Measurements from ENCODE around the gene SYNGR3. TPM values are rescaled to one million over a fixed set of nuclear protein-coding genes. Genes with fewer than 3 reads are reported as not detected.

The SYNGR3 gene
- polyA plus RNA-seq, 1 donor from 2014 or later: 61.0 TPM

DNA sequence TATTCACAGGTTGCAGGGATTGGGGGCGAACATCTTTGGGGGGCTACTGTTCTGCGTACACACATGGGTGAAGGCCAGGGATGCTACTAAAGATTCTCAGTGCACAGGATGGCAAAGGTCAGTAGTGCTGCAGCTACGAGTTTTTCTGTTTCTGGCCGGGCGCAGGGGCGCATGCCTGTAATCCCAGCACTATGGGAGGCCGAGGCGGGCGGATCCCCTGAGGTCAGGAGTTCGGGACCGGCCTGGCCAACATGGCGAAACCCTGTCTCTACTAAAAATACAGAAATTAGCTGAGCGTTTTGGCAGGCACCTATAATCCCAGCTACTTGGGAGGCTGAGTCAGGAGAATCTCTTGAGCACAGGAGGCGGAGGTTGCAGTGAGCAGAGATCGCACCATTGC lies 23.8 kb downstream of the SYNGR3 start:
- TF ChIP-seq MXI1 (conservative IDR thresholded peaks at IDR 0.05; ENCODE audit: poor library complexity, severe bottlenecking) (no peak), TAF1 (IDR thresholded peaks at IDR 0.05; ENCODE audit: low read depth) (no peak), EP300 (conservative IDR thresholded peaks at IDR 0.05; ENCODE audit: poor library complexity, severe bottlenecking) (no peak), RAD21 (conservative IDR thresholded peaks at IDR 0.05) (no peak)
- TF ChIP-seq, protein P1, sequence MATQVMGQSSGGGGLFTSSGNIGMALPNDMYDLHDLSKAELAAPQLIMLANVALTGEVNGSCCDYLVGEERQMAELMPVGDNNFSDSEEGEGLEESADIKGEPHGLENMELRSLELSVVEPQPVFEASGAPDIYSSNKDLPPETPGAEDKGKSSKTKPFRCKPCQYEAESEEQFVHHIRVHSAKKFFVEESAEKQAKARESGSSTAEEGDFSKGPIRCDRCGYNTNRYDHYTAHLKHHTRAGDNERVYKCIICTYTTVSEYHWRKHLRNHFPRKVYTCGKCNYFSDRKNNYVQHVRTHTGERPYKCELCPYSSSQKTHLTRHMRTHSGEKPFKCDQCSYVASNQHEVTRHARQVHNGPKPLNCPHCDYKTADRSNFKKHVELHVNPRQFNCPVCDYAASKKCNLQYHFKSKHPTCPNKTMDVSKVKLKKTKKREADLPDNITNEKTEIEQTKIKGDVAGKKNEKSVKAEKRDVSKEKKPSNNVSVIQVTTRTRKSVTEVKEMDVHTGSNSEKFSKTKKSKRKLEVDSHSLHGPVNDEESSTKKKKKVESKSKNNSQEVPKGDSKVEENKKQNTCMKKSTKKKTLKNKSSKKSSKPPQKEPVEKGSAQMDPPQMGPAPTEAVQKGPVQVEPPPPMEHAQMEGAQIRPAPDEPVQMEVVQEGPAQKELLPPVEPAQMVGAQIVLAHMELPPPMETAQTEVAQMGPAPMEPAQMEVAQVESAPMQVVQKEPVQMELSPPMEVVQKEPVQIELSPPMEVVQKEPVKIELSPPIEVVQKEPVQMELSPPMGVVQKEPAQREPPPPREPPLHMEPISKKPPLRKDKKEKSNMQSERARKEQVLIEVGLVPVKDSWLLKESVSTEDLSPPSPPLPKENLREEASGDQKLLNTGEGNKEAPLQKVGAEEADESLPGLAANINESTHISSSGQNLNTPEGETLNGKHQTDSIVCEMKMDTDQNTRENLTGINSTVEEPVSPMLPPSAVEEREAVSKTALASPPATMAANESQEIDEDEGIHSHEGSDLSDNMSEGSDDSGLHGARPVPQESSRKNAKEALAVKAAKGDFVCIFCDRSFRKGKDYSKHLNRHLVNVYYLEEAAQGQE (IDR thresholded peaks at IDR 0.05; ENCODE audit: borderline replicate concordance): no peak
- TF ChIP-seq, protein P2, sequence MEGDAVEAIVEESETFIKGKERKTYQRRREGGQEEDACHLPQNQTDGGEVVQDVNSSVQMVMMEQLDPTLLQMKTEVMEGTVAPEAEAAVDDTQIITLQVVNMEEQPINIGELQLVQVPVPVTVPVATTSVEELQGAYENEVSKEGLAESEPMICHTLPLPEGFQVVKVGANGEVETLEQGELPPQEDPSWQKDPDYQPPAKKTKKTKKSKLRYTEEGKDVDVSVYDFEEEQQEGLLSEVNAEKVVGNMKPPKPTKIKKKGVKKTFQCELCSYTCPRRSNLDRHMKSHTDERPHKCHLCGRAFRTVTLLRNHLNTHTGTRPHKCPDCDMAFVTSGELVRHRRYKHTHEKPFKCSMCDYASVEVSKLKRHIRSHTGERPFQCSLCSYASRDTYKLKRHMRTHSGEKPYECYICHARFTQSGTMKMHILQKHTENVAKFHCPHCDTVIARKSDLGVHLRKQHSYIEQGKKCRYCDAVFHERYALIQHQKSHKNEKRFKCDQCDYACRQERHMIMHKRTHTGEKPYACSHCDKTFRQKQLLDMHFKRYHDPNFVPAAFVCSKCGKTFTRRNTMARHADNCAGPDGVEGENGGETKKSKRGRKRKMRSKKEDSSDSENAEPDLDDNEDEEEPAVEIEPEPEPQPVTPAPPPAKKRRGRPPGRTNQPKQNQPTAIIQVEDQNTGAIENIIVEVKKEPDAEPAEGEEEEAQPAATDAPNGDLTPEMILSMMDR (IDR thresholded peaks at IDR 0.05; ENCODE audit: poor library complexity, severe bottlenecking): no peak
- H3K9me2 ChIP-seq (ENCODE audit: insufficient read depth, low read length): no peaks in the 10 kb centered on the region
- H3K79me2 ChIP-seq (replicated peaks; ENCODE audit: insufficient read depth, low read length): peaks cover 14% of the 10 kb centered on the region

DNA sequence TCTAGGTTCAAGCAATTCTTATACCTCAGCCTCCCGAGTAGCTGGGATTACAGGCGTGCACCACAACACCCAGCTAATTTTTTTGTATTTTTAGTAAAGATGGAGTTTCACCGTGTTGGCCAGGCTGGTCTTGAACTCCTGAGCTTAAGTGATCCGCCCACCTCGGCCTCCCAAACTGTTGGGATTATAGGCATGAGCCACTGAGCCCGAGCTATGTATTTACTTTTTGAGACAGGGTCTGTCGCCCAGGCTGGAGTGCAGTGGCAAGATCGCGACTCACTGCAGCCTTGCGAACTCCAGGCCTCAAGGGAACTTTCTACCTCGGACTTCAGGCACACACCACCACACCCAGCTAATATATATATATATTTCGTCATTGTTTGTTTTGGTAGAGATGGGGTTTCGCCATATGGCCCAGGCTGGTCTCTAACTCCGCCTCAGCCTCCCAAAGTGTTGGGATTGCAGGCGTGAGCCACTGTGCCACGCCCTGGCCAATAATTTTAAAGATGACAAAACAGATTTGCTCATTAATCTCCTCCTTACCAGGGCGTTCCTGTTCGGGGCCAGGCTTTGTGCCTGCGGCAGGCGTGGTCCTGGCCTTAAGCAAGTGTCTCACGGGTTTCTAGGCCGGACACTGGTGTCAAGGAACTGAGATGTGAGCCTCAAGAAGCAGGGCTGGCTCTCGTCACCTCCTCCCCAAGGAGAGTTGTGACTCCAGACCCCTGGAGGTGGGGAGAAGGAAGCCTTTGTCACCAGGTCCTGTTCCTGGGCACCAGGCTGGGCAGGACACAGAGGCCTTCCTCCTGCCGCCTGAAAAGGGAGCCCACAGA lies 25.6 kb downstream of the SYNGR3 start:
- TF ChIP-seq TAF1 (IDR thresholded peaks at IDR 0.05; ENCODE audit: low read depth) (no peak), EP300 (conservative IDR thresholded peaks at IDR 0.05; ENCODE audit: poor library complexity, severe bottlenecking) (no peak), MXI1 (conservative IDR thresholded peaks at IDR 0.05; ENCODE audit: poor library complexity, severe bottlenecking) (no peak)
- TF ChIP-seq, protein P1 (IDR thresholded peaks at IDR 0.05; ENCODE audit: borderline replicate concordance): no peak
- TF ChIP-seq, protein P2 (IDR thresholded peaks at IDR 0.05; ENCODE audit: poor library complexity, severe bottlenecking): no peak
- H3K27me3 ChIP-seq (ENCODE audit: insufficient read depth, low read depth, low read length): peaks cover 26% of the 10 kb centered on the region
- no peaks in the 10 kb centered on the region for H3K9me2 ChIP-seq (ENCODE audit: insufficient read depth, low read length)
- H4K20me1 ChIP-seq (ENCODE audit: insufficient read depth): no peaks in the 10 kb centered on the region
- no peak overlapping the region for H3K27ac ChIP-seq (ENCODE audit: low read length)
- no peak overlapping the region for H2AFZ ChIP-seq (ENCODE audit: low read depth, low read length)
- H3K9me3 ChIP-seq (ENCODE audit: low read length): no peaks in the 10 kb centered on the region
- no peaks in the 10 kb centered on the region for H3F3A ChIP-seq (ENCODE audit: insufficient read depth, low read length, poor library complexity, severe bottlenecking)
- H3K9ac ChIP-seq (ENCODE audit: low read length): no peak overlapping the region
- H3K4me3 ChIP-seq (ENCODE audit: low read length): no peak overlapping the region
- no peak overlapping the region for H3K4me2 ChIP-seq (ENCODE audit: low read length)
- H3K36me3 ChIP-seq (ENCODE audit: insufficient read depth, low read length): no peaks in the 10 kb centered on the region
- peaks cover 3% of the 10 kb centered on the region for H3K79me2 ChIP-seq (replicated peaks; ENCODE audit: insufficient read depth, low read length)

More for the DNA sequence above, 23.8 kb downstream of the SYNGR3 start:
- H3K27ac ChIP-seq (ENCODE audit: low read length): no peak overlapping the region
- H3K4me3 ChIP-seq (ENCODE audit: low read length): no peak overlapping the region
- no peaks in the 10 kb centered on the region for H3K9me3 ChIP-seq (ENCODE audit: low read length)
- H3K4me2 ChIP-seq (ENCODE audit: low read length): no peak overlapping the region
- no peaks in the 10 kb centered on the region for H3F3A ChIP-seq (ENCODE audit: insufficient read depth, low read length, poor library complexity, severe bottlenecking)
- H4K20me1 ChIP-seq (ENCODE audit: insufficient read depth): no peaks in the 10 kb centered on the region
- no peak overlapping the region for H2AFZ ChIP-seq (ENCODE audit: low read depth, low read length)
- no peaks in the 10 kb centered on the region for H3K36me3 ChIP-seq (ENCODE audit: insufficient read depth, low read length)
- H3K27me3 ChIP-seq (ENCODE audit: insufficient read depth, low read depth, low read length): peaks cover 10% of the 10 kb centered on the region
- H3K9ac ChIP-seq (ENCODE audit: low read length): no peak overlapping the region
